GM21528 (cell line): Measurements from ENCODE around the gene TUT7.
"Not testable (repeated sequence)": the region's sequence is repeated elsewhere in the genome, so short reads cannot be mapped to it uniquely, and the experiment has no call there.

Experiments used
- ATAC-seq: cut with Tn5 transposase; IDR thresholded peaks from one replicate; pipeline ENCODE4 v1.9.1; 2021; ENCODE audit warnings: mild to moderate bottlenecking, moderate library complexity; ENCODE audit not compliant: unreplicated experiment, low FRiP score

The TUT7 gene

DNA sequence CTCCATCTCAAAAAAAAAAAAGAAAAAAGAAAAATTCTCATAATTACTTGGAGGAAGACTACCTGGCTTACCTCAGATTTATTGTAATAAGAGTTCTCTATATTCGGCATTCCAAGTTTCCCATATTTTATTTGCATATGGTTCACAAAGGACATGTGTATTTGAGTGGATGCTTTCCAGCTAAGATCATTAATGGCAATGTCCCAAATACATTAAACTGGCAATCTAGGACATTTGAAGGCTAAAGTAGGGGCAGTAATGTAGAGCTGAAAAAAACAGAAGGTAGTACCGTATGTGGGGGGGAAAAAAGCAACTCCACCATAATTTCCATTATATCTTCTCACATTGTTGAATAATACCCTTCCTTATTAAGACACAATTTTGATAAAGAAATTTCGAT lies 4.9 kb downstream of the TUT7 start:
- no peak for ATAC-seq

DNA sequence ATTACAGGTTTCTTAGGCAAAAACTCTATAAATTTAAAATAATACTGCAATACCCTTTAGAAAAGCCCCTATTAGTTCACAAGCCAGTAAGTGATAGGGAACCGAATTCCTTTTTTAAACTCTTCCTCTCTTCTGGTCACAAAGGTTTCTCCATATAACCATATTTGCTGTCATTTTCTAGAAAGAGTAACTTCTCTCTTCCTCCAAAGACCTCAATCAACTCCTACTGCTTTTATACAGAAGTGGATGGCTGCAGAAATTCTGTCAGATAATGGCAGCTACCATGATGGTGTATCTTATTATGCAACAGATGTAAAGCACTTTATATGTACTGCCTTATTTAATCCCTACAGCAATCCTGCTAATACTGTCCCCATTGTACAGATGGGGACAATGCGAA lies 6.2 kb downstream of the TUT7 start:
- ATAC-seq: no peak

DNA sequence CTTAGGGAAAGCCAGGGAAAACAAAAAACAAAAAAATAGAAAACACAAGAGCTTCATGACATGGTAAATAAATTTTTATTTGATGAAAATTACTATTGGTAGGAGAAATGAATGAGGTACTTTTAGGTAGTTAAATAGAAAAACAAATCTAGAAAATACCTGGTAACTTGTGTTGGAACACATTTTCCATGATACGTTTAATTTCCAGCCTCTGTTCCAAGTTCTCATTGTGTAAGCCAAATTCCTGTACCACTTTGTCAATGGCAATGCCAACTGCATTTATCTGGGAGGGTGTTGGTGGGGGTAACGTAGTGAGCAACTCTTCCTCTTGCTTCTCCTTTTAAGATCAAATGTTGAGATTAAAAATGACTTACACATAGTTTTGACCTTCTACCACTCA lies 9.4 kb downstream of the TUT7 start:
- no peak for ATAC-seq

DNA sequence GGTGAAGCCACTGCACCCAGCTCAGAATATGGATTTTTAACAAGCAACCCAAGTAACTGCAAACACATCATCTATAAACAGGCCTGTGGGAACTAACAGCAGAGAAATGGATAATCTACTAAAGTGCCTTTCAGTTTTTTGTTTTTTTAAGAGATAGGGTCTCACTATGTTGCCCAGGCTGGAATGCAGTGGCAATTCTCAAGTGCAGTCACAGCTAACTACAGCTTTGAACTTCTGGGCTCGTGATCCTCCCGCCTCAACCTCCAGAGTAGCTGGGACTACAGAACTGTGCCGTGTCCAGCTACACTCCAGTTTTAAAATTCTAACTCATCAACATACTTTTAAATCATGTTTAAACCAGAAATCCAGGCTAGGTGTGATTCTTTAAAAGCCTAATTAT lies 11.9 kb downstream of the TUT7 start:
- no peak for ATAC-seq

DNA sequence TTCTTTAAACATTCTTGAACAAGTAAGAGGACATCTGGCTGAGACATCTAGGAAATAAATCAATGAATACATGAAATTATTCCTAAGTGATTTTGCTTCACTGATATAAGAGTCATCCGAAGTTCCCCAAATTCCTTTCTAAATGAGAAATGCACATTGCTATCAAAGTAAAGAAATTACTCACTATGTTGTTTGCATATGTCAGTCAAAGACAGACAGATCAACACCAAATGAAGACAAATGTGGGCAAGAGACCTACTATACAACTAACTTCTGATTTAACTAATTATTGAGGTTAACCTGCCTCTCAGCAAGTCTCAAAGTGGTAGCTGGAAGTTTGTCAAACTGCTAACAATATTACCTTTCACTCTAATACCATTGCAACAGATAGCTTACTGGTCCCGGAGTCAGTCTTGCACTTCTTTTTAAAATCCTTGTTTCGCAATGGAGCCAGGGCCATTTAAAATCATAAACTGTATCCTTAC lies 13.2 kb downstream of the TUT7 start:
- no peak for ATAC-seq

DNA sequence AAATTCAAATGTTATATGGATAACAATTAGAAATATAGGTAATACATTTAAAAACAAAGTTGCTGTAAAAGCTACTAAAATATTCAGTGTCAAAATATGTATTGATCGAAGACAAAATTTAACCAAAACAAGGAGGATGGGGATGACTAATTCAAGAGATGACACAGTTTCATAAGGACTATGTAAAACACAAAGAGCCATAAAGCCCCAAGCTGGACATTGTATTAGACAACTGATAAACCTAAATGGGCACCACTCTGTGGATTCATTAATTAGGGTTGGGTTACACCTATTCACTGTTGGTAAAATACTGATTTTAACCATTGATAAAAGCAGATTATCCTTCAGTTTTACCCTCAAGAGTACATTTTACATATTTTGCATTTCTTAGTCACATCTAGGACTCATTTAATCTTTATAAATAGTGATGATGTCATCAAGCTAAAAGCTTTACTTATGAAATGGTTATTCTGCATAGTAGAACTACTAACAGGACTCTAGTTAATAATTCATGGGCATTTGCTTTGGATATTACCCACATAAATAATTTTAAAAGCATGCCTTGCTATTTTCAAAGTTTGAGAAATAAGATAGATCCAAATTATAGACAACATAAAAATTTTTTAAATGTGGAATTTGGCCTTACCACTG lies 13.7 kb downstream of the TUT7 start:
- ATAC-seq: no peak

DNA sequence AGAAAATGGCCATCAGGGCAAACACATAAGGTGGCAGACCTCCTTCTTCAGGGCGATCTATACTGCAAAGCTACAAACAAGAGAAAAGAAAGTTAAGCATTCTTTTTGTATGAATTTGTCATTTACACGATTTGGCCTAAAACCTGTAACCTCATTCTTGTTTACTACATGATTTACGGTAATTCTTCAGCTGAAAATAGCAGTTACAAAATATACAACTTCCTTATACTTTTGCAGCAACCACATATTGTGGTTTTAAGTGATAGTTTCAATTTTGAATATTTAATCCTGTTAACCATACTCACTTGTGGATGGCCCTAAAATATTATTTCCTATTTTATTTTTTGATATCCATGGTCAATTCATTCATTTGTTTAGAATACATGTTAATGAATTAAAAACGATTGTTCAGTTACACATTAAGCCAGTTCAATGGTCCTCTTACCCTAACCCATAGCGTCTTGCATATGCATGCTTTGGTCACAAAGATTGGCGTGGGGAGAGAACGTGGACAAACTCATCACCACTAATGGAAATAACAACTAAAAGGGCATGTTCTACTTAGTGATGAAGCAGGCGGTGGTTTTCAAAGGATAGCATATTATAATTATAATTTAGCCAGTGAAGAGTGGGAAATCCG lies 16.6 kb downstream of the TUT7 start:
- ATAC-seq: peak; percentile 45

DNA sequence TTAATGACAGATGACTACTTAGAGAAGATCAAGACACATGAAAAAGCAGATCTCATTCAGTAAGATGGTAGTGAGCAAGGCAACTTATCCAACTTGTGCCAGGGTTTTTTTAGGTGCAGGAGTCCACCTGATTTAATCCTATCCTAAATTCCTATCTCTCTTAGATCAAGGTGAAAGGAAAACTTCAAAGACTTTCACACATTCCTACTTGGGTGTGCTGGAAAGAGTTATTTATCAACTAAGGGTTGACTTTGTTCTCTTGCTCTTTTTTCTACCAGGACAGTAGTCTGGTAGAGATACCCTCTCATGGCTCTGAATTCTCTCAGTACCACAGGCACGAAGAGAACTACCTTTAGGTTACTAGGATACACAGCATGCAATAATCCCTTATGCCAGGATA lies 18.2 kb downstream of the TUT7 start:
- no peak for ATAC-seq

DNA sequence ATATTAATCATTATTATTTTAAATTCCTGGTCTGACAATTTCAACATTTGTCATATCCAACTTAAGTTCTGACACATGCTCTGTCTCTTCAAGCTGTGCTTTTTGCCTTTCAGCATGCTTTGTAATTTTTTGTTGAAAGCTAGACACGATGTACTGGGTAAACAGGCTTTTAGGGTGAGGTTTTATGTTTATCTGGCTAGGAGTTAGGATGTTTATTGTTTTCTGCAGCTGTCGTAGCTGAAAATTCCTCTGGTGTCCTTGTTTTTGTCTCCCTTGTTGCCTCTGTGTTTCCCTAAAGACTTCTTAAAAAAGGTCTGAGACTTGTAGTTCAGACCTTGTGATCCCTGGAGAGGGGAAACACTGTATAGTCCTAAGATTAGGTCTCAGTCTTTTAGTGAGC lies 20.6 kb downstream of the TUT7 start:
- no peak for ATAC-seq

DNA sequence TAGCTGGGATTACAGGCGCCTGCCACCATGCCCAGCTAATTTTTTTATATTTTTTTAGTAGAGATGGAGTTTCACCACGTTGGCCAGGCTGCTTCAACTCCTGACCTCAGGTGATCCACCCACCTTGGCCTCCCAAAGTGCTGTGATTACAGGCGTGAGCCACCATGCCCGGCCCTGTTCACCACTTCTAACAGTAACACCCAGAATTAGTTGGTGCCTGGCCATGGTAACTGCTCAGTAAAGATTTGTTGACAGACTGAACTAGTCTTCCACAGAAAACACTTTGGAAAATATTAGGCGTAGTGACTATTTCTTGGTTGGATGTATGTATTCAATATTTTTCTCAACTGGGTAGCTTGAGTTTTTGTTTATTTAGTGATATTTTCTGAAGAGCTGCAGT lies 24.0 kb downstream of the TUT7 start:
- no peak for ATAC-seq

DNA sequence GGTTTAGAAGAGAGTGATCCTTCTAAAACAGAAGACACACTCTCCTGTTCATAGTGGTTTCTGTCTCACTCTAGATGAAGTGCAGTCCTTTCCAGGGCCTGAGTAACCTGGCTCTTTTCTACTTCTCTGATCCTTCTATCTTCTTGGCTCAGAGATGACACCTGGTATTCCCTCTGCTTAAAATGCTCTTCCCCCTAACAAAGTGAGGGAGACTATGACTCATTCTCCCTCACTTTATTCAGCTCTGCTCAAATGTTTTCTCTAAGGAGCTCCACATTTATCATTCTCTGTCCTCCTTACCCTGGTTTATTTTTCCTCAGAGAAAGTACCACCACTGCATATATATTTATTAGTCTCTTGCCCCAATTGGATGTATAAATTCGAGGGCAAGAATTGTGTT lies 24.6 kb downstream of the TUT7 start:
- no peak for ATAC-seq

DNA sequence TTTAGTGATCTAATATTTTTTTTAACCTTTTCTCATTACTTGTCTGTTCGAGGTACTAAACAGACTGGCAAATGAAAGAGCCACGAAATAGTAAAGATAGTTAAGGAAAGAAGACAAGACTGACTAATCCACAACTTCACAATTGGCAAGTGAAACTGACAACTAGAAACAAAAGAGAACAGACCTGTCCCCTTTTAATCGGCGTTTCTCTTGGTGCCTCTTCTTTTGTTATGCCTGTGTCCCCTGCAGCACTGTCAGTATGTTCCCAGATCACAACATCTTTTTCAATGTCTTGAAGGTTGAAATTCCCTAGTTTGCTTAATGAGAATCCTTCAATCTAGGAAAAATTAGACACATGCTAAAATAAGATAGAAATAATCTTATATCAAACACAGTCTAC lies 26.1 kb downstream of the TUT7 start:
- ATAC-seq: no peak

DNA sequence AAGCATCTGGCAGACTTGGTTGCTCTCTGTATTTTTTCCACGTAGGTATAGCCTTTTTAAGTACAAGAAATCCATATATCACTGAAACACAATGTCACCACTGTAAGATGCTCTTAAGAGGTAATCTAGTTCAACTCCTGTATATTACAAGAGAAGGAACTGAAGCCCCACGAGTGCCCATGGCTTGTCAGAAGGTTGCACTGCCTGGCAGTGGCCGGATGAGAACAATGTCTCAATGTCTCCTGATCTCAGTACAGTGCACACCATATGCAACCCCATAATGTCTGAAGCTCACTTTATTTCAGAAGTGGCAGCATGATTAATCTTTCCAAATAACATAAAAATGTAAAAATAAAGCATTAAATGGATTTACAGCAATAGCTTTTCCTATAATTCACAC lies 27.7 kb downstream of the TUT7 start:
- ATAC-seq: no peak

DNA sequence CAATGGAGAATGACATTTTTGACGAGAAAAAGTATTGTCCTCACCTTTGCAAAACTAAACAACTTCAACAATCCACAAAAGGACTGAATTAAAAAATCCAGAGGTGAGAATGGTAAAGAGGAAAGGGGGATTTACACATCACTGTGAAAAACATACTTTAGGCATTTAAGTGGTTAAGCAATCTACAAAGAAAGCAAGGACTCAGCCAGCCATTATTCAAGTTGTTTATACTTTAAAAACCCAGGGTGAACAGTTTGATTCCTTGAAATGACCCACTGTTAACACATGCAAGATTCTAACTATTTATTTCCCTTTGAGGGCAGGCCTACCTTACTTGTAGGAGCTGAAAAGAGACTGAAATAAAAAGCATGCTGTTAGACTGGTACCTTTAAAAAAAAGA lies 29.3 kb downstream of the TUT7 start:
- ATAC-seq: no peak

DNA sequence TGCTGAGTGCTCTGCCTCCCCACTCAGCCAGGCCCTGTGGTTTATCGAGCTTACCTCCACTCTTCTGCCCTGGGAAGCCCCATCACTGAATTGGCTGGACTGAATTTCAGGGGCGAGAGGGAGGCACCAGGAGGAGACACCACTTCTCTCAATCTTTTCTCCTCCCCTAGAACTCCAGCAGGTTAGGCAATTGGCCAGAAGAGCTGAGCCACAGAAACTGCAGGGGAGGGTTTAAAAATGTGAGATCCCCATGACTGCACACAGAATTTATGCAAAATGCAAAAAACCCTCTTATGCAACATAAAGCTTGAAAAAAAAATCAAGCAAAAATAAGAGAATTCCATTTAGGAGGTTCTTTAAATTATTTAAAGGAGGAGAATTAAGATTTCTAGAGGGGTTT lies 29.9 kb downstream of the TUT7 start:
- ATAC-seq: no peak

DNA sequence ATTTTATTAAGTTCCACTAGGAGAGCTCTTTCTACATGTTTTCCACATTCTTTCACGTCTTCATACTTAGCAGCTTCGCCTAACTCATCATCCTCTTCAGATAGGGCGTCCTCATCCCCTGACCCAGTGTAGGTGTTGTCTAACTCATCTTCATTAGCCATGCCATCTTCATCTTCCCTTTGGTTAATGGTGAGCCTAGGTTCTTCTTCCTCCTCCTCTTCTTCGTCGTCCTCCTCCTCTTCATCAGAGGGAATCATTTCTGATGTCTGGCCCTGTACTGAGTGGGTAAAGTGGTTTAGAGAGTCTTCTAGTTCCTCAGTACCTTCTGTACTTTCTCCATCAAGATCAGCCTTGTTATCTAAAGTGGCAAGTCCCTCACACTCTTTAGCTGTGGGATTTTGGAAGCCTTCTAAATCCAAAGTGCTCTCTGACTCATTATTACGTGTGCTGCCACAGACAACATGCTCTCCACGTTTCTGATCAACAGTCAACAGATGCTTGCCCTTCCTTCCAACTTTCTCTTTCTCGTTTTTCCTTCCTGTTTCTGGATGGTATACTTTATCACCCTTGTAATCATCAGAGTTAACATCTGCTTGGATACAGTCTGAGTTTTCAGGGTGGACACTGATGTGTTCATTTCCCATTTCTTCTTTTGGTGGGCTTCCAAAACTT lies 31.1 kb downstream of the TUT7 start:
- no peak for ATAC-seq

DNA sequence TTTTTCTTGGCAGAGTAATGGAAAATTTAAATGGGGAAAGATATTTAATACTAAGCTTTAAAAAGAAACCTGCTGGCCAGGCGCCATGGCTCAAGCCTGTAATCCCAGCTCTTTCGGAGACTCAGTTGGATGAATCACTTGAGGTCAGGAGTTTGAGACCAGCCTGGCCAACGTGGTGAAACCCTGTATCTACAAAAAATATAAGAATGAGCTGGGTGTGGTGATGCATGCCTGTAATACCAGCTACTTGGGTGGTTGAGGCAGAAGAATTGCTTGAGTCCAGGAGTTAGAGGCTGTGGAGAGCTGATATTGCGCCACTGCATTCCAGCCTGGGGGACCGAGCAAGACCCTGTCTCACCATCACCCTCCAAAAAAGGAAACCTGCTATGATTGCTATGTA lies 32.8 kb downstream of the TUT7 start:
- ATAC-seq: no peak

DNA sequence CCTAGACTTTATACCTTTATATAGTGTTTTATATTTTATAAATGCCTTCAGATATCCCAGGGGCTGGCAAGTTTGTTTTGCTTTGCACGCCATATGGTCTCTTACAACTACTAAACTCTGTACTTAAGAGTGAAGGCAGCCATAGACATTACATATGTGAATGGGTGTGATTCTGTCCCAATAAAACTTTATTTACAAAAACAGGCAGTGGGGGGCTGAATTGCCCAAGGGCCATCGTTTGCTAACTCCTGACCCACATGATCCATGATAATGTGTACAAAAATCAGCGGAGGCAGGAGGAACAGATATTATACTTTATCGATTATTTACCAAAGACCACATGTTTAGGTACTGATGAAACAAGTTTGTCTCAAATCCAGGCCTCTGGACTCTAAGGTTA lies 36.0 kb downstream of the TUT7 start:
- no peak for ATAC-seq

DNA sequence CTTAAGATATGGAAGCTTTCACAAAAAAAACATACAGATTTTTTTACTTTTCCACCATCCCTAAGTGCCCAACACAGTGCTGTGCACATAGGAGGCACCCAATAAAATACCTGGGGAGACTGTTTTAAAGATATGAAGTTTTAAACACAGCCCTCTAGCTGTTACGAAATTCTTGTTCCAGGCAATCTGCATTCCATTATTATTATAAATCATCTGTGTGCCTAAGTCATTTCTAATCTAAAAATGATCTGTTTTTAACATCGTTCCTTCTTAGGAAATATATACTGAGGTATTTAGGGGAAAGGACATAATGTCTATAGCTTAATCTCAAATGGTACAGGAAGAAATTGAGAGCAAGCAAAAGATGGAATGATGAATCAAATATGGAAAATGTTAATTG lies 39.1 kb downstream of the TUT7 start:
- ATAC-seq: no peak

DNA sequence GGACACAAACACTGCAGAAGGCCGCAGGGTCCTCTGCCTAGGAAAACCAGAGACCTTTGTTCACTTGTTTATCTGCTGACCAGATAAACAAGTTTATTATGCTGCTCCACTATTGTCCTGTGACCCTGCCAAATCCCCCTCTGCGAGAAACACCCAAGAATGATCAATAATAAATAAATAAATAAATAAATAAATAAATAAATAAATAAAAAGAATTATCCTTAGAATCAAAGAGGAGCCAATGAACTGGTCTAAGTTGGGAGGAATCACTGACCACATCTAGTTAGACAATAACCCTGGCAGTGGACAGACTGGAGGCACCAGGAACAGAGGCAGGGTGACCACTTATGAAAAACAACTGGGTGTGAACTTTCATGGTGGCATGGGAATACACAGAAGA lies 41.3 kb downstream of the TUT7 start:
- not testable (repeated sequence) for ATAC-seq

DNA sequence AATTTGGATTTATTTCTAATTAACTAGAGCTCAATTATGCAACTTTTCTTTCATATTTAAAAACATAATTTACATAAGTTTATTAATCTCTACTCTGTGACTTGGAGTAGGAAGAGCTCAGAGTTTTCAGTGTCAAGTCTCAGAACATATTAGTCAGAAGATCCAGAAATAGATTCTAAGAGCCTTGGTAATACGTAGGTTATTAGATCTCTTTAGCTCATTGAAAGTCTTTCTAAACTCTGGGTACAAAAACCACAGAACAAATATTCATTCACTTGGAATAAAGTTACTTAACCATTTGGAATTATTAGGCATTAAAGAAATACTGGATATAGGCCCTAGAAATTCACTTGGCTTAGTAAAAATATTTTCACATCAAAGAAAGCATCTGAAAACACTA lies 45.5 kb downstream of the TUT7 start:
- ATAC-seq: no peak

DNA sequence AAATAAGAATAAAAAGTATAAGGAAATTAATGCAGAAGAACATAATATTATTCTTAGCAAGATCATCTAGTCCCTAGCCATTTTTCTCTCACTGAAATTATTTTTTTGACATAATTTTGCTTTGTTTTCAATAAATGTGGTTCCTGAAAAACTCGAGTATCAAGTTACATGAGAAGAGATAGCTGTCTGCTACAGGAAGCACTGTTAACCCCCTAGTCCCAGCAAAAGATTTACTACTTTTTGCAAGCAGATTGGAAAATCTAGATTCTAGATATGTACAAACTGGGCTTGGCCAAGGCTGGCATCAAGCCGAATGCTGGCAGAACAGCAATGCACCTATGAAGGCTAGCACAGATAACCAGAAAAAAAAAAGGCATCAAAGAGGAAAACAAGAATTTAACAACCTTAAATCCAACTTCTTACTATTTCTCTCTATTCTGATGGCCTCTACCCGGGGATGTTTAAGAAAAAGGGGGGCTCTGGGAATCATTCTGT lies 49.9 kb downstream of the TUT7 start:
- ATAC-seq: no peak
